ENCODE data around the gene MAPK8.
"Not testable (repeated sequence)": the region's sequence is repeated elsewhere in the genome, so short reads cannot be mapped to it uniquely, and the experiment has no call there.

The MAPK8 gene

GRCh38 chr10:48306265-48306869 lies at the start of gene MAPK8:
TSS of gene MAPK8 (plus strand) at chr10:48306677. CDS start at chr10:48401661, 94,984 bp downstream.
- peak; percentile 93 for DNase-seq

GRCh38 chr10:48257407-48257961 lies 49.0 kb upstream of the MAPK8 start:
- DNase-seq: no peak

- DNase-seq: no peak
These were observed 48.4 kb upstream of the MAPK8 start for GRCh38 chr10:48258105-48258504.

GRCh38 chr10:48266528-48266927 lies 39.9 kb upstream of the MAPK8 start:
- DNase-seq: no peak

- DNase-seq: peak; percentile 2
These were observed 35.3 kb upstream of the MAPK8 start for GRCh38 chr10:48271047-48271730.

DNA sequence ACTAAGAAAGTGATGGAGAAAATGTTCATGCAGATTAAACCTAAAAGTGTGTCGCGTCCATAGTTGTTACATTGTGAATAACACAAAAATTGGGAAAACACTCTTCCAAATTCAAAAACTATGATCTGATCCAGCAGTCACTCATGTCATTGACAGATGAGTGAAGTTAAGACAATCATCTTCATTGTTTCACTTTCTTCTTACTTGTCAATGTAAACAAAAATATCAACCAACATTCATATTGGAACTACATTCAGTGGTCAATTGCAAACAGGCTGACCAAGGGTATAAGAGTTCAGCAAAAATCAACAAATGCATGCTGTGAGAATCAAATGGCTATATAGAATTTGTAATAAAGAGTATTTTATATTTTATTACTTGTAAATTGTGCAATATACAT lies 33.8 kb upstream of the MAPK8 start:
- no peak for DNase-seq

DNA sequence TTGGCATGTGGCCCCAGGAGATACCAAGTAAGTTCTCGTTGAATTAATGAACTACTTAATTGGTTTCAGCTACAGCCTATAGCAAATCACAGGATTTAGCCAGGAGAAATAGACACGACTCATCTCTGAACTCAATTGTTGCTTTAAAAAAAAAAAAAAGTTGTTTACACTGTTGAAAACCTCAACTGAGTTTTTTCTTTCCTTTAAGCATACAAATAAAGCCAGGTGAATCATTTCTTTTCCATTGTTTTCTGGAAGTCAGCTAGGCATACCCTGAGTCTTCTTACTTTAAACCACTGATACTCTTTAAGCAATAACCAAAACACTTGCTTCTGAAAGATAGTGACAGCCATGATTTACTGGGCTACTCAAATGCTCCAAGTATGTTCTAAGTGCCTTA lies 32.7 kb upstream of the MAPK8 start:
- no peak for DNase-seq

DNA sequence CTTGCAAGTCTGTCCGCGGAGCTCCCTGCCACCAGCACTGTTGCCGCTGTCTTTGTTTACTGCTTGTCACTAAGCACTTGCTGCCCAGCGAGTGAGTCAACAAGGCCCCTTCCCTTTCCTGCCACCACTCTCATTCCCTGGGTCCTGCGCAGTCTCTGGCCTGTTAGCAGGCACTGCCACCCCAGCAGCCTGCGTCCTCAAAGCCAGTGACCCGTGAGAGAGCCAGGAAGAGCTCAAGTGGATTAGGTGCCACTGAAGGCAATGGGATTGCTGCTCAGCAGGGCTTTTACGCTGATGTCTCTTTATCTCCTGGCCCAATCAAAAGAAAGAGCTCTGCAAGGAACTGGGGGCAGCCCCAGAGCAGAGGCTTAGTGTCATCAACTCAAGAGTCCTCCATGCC lies 31.8 kb upstream of the MAPK8 start, which contains the start of gene FRMPD2:
FRMPD2 (minus strand) TSS at position 61 of the 400 bp plus-strand sequence. CDS start 129 bp downstream, outside the sequence.
- DNase-seq: no peak

- DNase-seq: no peak
These were observed 29.4 kb upstream of the MAPK8 start for GRCh38 chr10:48277093-48277492.

GRCh38 chr10:48279081-48279751 lies 27.3 kb upstream of the MAPK8 start:
- no peak for DNase-seq

- DNase-seq: not testable (repeated sequence)
These were observed 24.8 kb upstream of the MAPK8 start for GRCh38 chr10:48281697-48282096.

- no peak for DNase-seq
These were observed 23.6 kb upstream of the MAPK8 start for GRCh38 chr10:48282829-48283228.

DNA sequence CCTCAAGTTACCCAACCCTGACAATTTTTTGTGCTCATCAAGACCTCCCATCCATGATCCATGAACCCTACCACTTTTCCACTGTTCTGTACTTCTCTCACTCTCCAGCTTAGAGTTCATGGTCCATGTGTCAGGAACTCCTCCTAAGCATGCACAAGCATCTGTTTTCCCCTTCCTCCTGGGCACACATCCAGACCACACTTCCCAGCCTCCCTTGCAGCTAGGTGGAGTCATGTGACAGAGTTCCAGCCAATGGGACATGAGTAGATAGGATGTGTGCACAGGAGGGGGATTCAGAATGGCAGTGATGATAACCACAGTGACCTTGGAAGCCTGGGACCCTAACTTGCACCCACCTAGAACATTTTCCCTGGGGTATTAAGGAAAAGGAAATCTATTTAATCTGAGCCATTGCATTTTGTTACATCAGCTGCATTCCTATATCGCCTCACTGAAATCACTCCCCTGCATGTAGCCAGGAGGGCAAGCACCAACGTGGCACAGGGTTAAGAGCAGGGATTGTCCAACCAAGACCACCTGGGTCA lies 22.4 kb upstream of the MAPK8 start:
- no peak for DNase-seq

GRCh38 chr10:48284811-48285210 lies 21.7 kb upstream of the MAPK8 start:
- no peak for DNase-seq

DNA sequence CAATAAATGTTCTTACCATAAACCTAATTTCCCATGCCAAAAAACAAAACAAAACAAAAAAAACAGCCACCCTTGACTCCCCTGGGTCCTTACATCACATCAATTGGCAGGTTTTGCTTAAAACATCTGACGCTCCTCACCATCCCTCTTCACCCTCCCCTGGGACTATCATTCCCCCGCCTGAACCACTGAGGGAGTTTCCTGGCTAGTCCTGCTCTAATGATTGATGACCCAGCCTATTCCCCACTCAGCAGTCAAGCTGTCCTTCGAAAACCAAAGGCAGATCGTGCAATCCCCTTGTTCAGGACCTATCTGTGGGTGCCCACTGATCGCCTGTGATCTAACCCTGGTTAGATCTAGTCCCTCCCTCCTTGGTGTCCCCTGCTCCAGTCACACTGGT lies 20.8 kb upstream of the MAPK8 start:
- DNase-seq: no peak

GRCh38 chr10:48286356-48286755 lies 20.1 kb upstream of the MAPK8 start:
- DNase-seq: no peak

DNA sequence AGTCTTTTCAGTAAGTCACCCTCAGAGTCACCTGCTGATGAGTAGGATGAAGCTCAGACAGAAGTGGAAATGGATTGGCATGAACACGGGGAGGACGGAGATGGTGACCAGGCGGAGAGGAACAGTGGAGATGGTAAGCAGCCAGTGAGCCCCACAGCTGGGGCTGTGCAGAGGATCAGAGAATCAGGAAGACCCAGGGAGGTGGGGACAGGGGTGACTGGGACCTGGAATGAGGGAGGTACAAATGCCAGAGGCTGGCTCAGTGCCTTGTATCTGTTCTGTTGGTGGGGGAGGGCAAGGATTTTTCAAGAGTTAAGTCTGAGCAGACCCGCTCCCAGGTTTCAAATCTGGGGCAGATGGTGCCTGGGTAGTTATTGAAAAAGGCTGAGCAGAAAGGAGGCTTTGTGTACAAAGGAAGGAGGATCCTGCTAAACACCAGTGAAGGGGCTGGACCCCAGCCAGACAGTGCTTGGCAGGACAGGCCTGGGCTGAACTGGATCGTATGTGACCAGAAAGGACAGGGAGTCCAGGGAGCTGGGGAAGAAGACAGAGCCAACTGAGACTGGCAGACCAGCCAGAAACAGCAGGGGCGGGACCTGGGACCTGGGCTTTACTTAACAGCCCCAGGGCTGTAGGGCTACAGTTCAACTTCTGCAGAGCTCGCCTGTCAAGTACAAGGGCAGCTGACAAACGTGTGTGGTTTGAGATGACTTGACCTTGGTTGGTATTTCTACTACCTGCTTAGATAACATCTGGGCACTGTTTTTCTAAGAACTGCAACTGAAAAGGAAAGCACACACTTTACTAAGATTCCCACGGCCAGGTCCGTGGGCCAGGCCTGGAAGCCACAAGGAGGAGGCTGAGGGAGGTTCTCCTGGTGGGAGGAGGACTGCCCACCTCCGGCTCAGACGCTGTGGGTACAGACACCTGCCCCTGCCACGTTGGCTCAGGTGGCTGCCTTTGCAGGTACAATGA lies 18.8 kb upstream of the MAPK8 start:
- no peak for DNase-seq

DNA sequence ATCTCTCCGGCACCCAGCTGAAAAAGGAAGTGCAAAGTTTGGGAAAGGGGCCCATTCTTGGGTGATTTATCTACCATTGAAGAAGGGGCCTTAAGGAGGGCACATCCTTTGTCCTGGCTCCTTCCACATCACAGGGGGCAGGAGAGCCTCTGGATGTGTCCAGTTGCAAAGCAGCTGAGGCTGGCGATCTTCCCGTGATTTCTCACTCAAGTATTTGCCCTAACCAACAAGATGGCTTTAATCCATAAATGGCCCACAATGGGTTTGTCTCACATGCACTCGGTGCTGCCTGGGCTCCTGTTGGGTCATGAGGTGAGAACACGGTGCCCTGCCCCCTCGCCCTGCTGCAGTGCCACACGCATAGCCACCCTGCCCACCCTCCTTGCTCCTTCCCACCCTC lies 17.8 kb upstream of the MAPK8 start:
- DNase-seq: no peak

DNA sequence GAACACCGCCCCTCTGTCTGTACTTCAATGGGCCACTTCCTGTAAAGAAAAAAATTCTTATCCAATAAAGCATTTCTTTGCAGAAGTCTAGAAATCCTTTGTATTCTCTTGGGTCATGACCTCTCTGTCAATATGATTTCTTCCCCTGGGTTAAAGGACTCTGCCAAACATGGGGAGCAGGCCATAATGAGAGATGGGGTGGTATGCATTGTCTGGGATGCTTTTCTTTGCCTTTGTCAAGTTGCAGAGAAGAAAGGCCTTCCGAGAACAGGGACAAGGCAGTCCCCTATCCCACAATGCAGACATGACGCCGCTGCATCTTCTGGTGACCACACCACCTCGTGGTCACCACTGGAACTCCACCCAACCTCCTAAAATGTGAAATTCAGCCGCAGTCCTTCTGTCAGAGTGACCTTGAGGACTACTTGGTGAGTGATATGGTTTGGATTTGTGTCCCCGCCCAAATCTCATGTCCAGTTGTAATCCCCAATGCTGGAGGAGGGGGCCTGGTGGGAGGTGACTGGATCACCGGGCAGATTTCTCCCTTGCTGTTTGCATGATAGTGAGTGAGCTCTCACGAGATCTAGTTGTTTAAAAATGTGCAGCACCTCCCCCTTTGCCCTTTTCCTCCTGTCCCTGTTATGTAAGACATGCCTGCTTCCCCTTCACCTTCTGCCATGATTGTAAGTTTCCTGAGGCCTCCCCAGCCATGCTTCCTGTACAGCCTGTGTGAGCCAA lies 16.8 kb upstream of the MAPK8 start:
- DNase-seq: peak; percentile 64

DNA sequence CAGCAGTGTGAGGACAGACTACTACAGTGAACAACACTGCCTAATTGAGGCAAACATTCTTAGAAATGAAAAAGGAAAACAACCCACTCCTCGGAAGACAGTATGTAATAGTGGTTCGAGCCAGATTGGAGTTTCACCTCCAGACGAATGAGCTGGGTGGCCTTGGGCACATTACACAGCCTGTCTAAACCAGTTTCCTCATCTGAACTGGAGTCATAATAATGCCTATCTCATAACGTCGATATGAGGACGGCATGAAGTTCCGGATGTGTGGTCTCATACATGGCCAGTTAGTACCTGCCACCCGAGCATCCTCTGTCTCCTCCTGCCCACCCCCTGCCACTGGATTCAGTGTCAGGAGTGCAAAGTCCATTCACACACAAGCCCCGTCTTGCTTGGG lies 16.2 kb upstream of the MAPK8 start:
- no peak for DNase-seq

GRCh38 chr10:48291190-48291589 lies 15.3 kb upstream of the MAPK8 start:
- DNase-seq: no peak

- DNase-seq: no peak
These were observed 13.9 kb upstream of the MAPK8 start for GRCh38 chr10:48292616-48293015.

Data from hematopoietic multipotent progenitor cell treated with erythropoietin and hydrocortisone succinate and interleukin-3 and kit ligand, for 6 days (in vitro differentiated cells).